ENCODE results near the gene SNAP47.

Gene SNAP47

DNA sequence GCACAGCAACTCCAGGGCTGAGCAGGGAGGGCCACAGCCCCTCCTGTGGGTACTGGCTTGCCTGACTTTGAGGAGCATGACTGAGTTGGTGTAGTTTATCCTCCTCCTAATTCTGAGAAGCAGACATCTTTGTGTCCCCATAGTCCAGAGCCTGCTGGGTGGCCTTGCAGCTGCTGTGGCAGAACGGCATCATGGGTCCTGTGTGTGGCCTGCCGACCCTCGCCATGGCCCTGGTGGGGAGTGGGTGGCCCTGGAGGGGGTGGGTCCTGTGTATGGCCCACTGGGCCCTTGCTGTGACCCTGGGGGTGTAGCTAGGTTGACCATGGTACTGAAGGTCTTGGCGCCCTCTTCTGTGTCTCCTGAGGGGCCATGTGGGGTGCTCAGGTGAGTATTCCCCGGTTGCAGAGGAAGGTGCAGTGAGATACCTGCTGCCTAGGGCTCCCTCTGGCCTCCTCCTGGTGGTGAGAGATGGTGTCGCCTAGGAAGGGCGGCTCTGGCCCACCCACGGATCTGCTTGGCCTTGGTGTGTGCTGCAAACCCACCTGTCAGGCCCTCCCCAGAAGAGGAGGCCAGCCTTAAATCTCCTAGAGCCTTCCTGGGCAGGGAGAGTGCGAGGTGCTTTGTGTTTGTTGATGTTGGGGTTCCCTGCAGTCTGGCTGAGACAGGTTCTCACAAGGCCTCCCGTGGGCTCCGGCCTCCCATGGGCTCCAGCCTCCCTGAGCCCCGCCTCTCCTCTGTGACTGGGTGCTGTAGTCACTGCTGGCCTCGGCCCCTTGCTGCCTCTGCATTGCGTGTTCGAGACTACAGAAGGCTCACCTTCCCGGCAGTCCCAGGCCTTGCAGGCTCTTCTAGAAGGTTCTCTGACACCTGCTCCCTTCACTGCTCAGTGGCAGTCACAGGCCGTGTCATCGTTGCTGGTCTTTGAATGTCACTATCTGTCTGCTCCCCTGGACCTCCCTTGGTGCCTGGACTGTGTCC is 7.8 kb downstream of the SNAP47 start:
- H3K27ac ChIP-seq (ENCODE audit: low read depth, low read length) = no peak overlapping the region
- H3K4me1 ChIP-seq (ENCODE audit: control insufficient read depth, insufficient read depth, low read length) = no peaks in the 10 kb centered on the region; the same call in 1 of the 2 replicates
- H3K4me3 ChIP-seq (ENCODE audit: low read depth, low read length) = no peak overlapping the region
- H3K27me3 ChIP-seq (ENCODE audit: control insufficient read depth, insufficient read depth, low read length) = no peaks in the 10 kb centered on the region
- no peaks in the 10 kb centered on the region for H3K9me3 ChIP-seq (ENCODE audit: control insufficient read depth, insufficient read depth, low read depth, low read length)
- no peak overlapping the region for H3K9ac ChIP-seq (ENCODE audit: low read length)
- H3K36me3 ChIP-seq (ENCODE audit: control insufficient read depth, insufficient read depth, low read length) = peaks cover 7% of the 10 kb centered on the region

GRCh38 chr1:227744668-227745067 is 9.4 kb downstream of the SNAP47 start:
- Histone ChIP-seq H3K4me1 (ENCODE audit: control insufficient read depth, insufficient read depth, low read length) (no peaks in the 10 kb centered on the region; the same call in 1 of the 2 replicates), H3K9ac (ENCODE audit: low read length) (no peak overlapping the region), H3K27ac (ENCODE audit: low read depth, low read length) (no peak overlapping the region), H3K27me3 (ENCODE audit: control insufficient read depth, insufficient read depth, low read length) (no peaks in the 10 kb centered on the region), H3K4me3 (ENCODE audit: low read depth, low read length) (no peak overlapping the region), H3K9me3 (ENCODE audit: control insufficient read depth, insufficient read depth, low read depth, low read length) (no peaks in the 10 kb centered on the region), H3K36me3 (ENCODE audit: control insufficient read depth, insufficient read depth, low read length) (peaks cover 24% of the 10 kb centered on the region)

- Histone ChIP-seq H3K4me3 (ENCODE audit: low read depth, low read length) (no peak overlapping the region), H3K27ac (ENCODE audit: low read depth, low read length) (no peak overlapping the region), H3K27me3 (ENCODE audit: control insufficient read depth, insufficient read depth, low read length) (no peaks in the 10 kb centered on the region), H3K9ac (ENCODE audit: low read length) (no peak overlapping the region), H3K9me3 (ENCODE audit: control insufficient read depth, insufficient read depth, low read depth, low read length) (no peaks in the 10 kb centered on the region), H3K4me1 (ENCODE audit: control insufficient read depth, insufficient read depth, low read length) (no peaks in the 10 kb centered on the region), H3K36me3 (ENCODE audit: control insufficient read depth, insufficient read depth, low read length) (peaks cover 34% of the 10 kb centered on the region)
Measured at GRCh38 chr1:227745568-227746265, 10.5 kb downstream of the SNAP47 start.

DNA sequence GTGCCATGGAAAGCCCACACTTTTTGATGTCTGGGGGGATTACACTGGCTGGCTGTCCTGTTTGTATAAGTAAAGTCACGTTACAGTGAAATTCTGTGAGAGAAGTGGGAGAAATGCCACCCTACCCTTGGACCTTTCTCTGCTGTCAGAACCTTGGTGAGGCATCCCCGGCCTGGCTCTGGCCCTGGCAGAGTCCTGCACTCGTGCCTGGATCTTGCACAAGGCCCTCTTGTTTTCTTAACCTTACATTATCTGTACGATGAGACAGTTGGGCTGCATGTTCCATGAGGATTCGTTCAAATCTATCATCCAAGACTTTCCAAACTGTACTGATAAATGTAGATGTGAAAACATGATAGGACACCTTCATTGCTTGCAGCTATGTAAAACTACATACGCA is 11.4 kb downstream of the SNAP47 start:
- Histone ChIP-seq H3K36me3 (ENCODE audit: control insufficient read depth, insufficient read depth, low read length) (peaks cover 42% of the 10 kb centered on the region), H3K4me1 (ENCODE audit: control insufficient read depth, insufficient read depth, low read length) (no peaks in the 10 kb centered on the region), H3K27ac (ENCODE audit: low read depth, low read length) (no peak overlapping the region), H3K27me3 (ENCODE audit: control insufficient read depth, insufficient read depth, low read length) (no peaks in the 10 kb centered on the region), H3K9ac (ENCODE audit: low read length) (no peak overlapping the region), H3K9me3 (ENCODE audit: control insufficient read depth, insufficient read depth, low read depth, low read length) (no peaks in the 10 kb centered on the region), H3K4me3 (ENCODE audit: low read depth, low read length) (no peak overlapping the region)

DNA sequence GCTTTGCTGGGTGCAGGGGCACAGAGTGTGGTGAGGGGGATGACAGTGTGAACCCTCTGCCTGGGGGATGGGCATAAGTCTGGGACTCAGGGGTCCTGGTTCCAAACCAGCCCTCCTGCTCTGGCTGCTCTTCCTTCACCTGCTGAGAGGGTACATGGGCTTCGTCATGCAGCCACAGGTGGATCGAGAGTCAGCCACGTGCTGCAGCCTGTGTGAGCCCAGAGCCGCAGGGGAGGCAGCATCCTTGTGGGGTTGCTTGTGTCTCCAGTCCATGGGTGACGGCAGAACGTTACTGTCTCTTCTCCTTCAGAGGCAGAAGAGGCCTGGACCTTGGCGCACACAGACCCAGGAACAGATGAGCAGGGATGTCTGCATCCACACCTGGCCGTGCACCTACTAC is 12.1 kb downstream of the SNAP47 start:
- Histone ChIP-seq H3K9me3 (ENCODE audit: control insufficient read depth, insufficient read depth, low read depth, low read length) (no peaks in the 10 kb centered on the region), H3K4me1 (ENCODE audit: control insufficient read depth, insufficient read depth, low read length) (no peaks in the 10 kb centered on the region), H3K9ac (ENCODE audit: low read length) (no peak overlapping the region), H3K4me3 (ENCODE audit: low read depth, low read length) (no peak overlapping the region), H3K36me3 (ENCODE audit: control insufficient read depth, insufficient read depth, low read length) (peaks cover 42% of the 10 kb centered on the region), H3K27ac (ENCODE audit: low read depth, low read length) (no peak overlapping the region), H3K27me3 (ENCODE audit: control insufficient read depth, insufficient read depth, low read length) (no peaks in the 10 kb centered on the region)

DNA sequence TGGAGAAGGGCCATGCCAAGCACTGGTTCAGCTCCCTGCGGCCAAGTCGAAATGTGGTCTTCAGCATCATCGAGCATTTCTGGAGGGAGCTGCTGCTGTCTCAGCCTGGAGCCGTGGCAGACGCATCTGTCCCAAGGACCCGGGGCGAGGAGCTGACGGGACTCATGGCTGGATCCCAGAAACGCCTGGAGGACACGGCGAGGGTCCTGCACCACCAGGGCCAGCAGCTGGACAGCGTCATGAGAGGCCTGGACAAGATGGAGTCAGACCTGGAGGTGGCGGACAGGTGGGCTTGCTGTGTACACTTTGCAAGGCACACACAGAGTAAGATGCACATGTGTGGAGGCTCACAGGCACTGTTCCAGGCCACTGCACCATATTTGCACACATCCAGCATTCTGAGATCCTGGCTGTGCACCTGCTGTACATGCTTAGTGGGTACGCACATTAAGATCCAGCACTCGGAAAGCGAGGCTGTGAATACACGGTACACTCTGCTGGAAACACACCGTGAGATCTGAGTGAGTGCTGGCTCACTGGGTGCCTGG is 12.8 kb downstream of the SNAP47 start:
- Histone ChIP-seq H3K9ac (ENCODE audit: low read length) (no peak overlapping the region), H3K4me1 (ENCODE audit: control insufficient read depth, insufficient read depth, low read length) (no peaks in the 10 kb centered on the region), H3K36me3 (ENCODE audit: control insufficient read depth, insufficient read depth, low read length) (peaks cover 46% of the 10 kb centered on the region), H3K9me3 (ENCODE audit: control insufficient read depth, insufficient read depth, low read depth, low read length) (no peaks in the 10 kb centered on the region), H3K27me3 (ENCODE audit: control insufficient read depth, insufficient read depth, low read length) (no peaks in the 10 kb centered on the region), H3K4me3 (ENCODE audit: low read depth, low read length) (no peak overlapping the region), H3K27ac (ENCODE audit: low read depth, low read length) (no peak overlapping the region)

DNA sequence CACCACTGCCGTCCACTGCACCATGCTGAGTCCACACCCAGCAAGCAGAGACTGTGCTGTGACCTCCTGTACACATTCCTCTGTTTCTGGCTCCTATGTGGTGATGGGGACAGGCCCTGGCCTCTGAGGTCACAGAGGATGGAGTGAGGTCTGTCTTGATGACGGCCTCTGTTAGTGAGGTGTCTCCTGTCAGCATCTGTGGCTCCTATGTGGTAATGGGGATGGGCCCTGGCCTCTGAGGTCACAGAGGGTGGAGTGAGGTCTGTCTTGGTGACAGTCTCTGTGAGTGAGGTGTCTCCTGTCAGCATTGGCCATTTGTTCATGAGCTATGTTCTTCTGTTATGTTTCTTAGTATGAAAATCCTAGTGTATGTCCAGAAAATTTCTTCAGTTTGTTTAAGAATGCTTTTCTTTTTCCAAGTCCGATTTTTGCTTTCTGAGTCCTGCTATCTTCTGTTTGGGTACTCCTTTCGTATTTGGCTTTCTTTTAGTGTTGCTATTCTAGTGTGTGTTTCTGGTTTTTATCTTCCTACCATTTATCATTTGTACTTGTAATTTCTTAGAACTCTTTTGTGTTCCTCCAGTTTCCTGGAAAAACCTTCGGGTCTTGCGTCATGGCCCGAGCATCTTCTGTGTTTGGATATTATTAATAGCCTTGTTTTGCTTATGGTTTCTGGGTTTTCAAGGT is 13.4 kb downstream of the SNAP47 start:
- Histone ChIP-seq H3K27ac (ENCODE audit: low read depth, low read length) (no peak overlapping the region), H3K4me3 (ENCODE audit: low read depth, low read length) (no peak overlapping the region), H3K9ac (ENCODE audit: low read length) (no peak overlapping the region), H3K4me1 (ENCODE audit: control insufficient read depth, insufficient read depth, low read length) (no peaks in the 10 kb centered on the region), H3K27me3 (ENCODE audit: control insufficient read depth, insufficient read depth, low read length) (no peaks in the 10 kb centered on the region), H3K9me3 (ENCODE audit: control insufficient read depth, insufficient read depth, low read depth, low read length) (no peaks in the 10 kb centered on the region), H3K36me3 (ENCODE audit: control insufficient read depth, insufficient read depth, low read length) (peaks cover 51% of the 10 kb centered on the region)

DNA sequence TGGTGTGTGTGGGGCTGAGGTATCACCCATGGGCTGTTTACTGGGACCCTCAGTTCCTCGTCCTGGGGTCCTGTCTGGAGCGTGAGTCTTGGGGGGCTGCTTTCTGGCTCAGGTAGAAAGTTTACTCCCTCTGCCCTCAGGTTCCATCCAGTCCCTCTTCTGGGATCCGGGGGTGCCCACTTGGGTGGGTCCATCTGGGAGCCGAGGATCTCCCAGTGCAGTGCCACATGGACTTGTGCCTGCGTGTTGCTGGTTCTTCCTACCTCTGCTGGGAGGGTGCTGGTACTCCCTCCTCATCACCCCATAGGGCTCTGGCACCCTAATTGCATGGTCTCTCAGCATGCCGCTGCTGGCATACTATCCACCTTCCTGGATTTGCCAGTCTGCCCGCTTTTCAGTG is 14.0 kb downstream of the SNAP47 start:
- no peaks in the 10 kb centered on the region for H3K27me3 ChIP-seq (ENCODE audit: control insufficient read depth, insufficient read depth, low read length)
- peaks cover 51% of the 10 kb centered on the region for H3K36me3 ChIP-seq (ENCODE audit: control insufficient read depth, insufficient read depth, low read length)
- no peaks in the 10 kb centered on the region for H3K4me1 ChIP-seq (ENCODE audit: control insufficient read depth, insufficient read depth, low read length)
- no peak overlapping the region for H3K27ac ChIP-seq (ENCODE audit: low read depth, low read length)
- no peak overlapping the region for H3K9ac ChIP-seq (ENCODE audit: low read length)
- H3K9me3 ChIP-seq (ENCODE audit: control insufficient read depth, insufficient read depth, low read depth, low read length) = no peaks in the 10 kb centered on the region
- no peak overlapping the region for H3K4me3 ChIP-seq (ENCODE audit: low read depth, low read length)

- H3K9me3 ChIP-seq (ENCODE audit: control insufficient read depth, insufficient read depth, low read depth, low read length) = no peaks in the 10 kb centered on the region
- no peaks in the 10 kb centered on the region for H3K27me3 ChIP-seq (ENCODE audit: control insufficient read depth, insufficient read depth, low read length)
- H3K27ac ChIP-seq (ENCODE audit: low read depth, low read length) = no peak overlapping the region
- H3K4me1 ChIP-seq (ENCODE audit: control insufficient read depth, insufficient read depth, low read length) = no peaks in the 10 kb centered on the region
- no peak overlapping the region for H3K9ac ChIP-seq (ENCODE audit: low read length)
- H3K4me3 ChIP-seq (ENCODE audit: low read depth, low read length) = no peak overlapping the region
- H3K36me3 ChIP-seq (ENCODE audit: control insufficient read depth, insufficient read depth, low read length) = peaks cover 55% of the 10 kb centered on the region
Measured at GRCh38 chr1:227749916-227750710, 14.9 kb downstream of the SNAP47 start.

- H3K27me3 ChIP-seq (ENCODE audit: control insufficient read depth, insufficient read depth, low read length) = no peaks in the 10 kb centered on the region
- H3K36me3 ChIP-seq (ENCODE audit: control insufficient read depth, insufficient read depth, low read length) = peaks cover 70% of the 10 kb centered on the region
- no peaks in the 10 kb centered on the region; the same call in 1 of the 2 replicates for H3K4me1 ChIP-seq (ENCODE audit: control insufficient read depth, insufficient read depth, low read length)
- H3K4me3 ChIP-seq (ENCODE audit: low read depth, low read length) = no peak overlapping the region
- no peaks in the 10 kb centered on the region for H3K9me3 ChIP-seq (ENCODE audit: control insufficient read depth, insufficient read depth, low read depth, low read length)
- no peak overlapping the region for H3K9ac ChIP-seq (ENCODE audit: low read length)
- H3K27ac ChIP-seq (ENCODE audit: low read depth, low read length) = no peak overlapping the region
Measured at GRCh38 chr1:227753999-227754711, 18.9 kb downstream of the SNAP47 start.
